ENCODE results near the gene FRMD3.

The FRMD3 gene

GRCh38 chr9:83383034-83383433 is 155.2 kb downstream of the FRMD3 start:
- in situ Hi-C loops (cut with HindIII; ENCODE audit: low sequenced_read_pairs): no loop called here
- no peak overlapping the region for H3K4me3 ChIP-seq (ENCODE audit: low read depth, low read length)
- DNase-seq (ENCODE audit: low read depth): no peak
- TF ChIP-seq CTCF (IDR thresholded peaks at IDR 0.05; ENCODE audit: low read depth, low read length, missing control alignments): no peak

GRCh38 chr9:83382421-83382820 is 155.8 kb downstream of the FRMD3 start:
- DNase-seq (ENCODE audit: low read depth): no peak
- in situ Hi-C loops (cut with HindIII; ENCODE audit: low sequenced_read_pairs): no loop called here
- H3K4me3 ChIP-seq (ENCODE audit: low read depth, low read length): no peak overlapping the region
- TF ChIP-seq CTCF (IDR thresholded peaks at IDR 0.05; ENCODE audit: low read depth, low read length, missing control alignments): no peak

GRCh38 chr9:83379045-83379444 is 159.2 kb downstream of the FRMD3 start:
- TF ChIP-seq CTCF (IDR thresholded peaks at IDR 0.05; ENCODE audit: low read depth, low read length, missing control alignments): no peak
- H3K4me3 ChIP-seq (ENCODE audit: low read depth, low read length): no peak overlapping the region
- DNase-seq (ENCODE audit: low read depth): no peak
- in situ Hi-C loops (cut with HindIII; ENCODE audit: low sequenced_read_pairs): no loop called here

GRCh38 chr9:83372957-83373356 is 165.2 kb downstream of the FRMD3 start:
- in situ Hi-C loops (cut with HindIII; ENCODE audit: low sequenced_read_pairs): no loop called here
- TF ChIP-seq CTCF (IDR thresholded peaks at IDR 0.05; ENCODE audit: low read depth, low read length, missing control alignments): no peak
- DNase-seq (ENCODE audit: low read depth): no peak
- H3K4me3 ChIP-seq (ENCODE audit: low read depth, low read length): no peak overlapping the region

- in situ Hi-C loops (cut with HindIII; ENCODE audit: low sequenced_read_pairs): no loop called here
- no peak overlapping the region for H3K4me3 ChIP-seq (ENCODE audit: low read depth, low read length)
- TF ChIP-seq CTCF (IDR thresholded peaks at IDR 0.05; ENCODE audit: low read depth, low read length, missing control alignments): no peak
- no peak for DNase-seq (ENCODE audit: low read depth)
Measured at GRCh38 chr9:83367326-83367725, 170.9 kb downstream of the FRMD3 start.

- in situ Hi-C loops (cut with HindIII; ENCODE audit: low sequenced_read_pairs): no loop called here
- no peak overlapping the region for H3K4me3 ChIP-seq (ENCODE audit: low read depth, low read length)
- DNase-seq (ENCODE audit: low read depth): no peak
- TF ChIP-seq CTCF (IDR thresholded peaks at IDR 0.05; ENCODE audit: low read depth, low read length, missing control alignments): no peak
Measured at GRCh38 chr9:83362341-83362995, 175.7 kb downstream of the FRMD3 start.
